ENCODE results near the gene PACS2. TPM values are rescaled to one million over a fixed set of nuclear protein-coding genes. Genes with fewer than 3 reads are reported as not detected.

Gene PACS2
- total RNA-seq, 2 experiments from 2014 or later = 25.1 to 29.6 TPM

DNA sequence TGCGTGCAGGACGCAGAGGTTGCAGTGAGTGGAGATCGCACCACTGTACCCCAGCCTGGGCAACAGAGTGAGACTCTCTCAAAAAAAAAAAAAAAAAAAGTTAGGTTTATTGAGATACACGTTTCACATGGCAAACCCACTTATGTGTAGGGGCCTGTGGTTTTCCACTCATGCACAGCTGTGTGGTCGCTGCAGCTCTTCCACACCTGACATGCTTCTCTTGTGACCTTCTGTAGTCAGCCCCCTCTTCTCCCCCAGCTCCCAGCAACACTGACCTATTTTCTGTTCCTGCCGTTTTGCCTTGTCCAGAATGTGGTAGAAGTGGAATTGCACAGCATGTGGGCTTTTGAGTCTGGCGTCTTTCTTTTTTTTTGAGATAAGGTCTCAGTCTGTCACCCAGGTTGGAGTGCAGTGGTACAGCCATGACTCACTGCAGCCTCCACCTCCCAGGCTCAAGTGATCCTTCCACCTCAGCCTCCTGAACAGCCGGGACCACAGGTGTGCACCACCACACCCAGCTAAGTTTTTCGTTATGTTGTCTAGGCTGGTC lies 113.5 kb downstream of the PACS2 start:
- Mint-ChIP-seq H3K36me3 (ENCODE audit: low read depth) (peaks cover 33% of the 10 kb centered on the region), H3K27me3 (ENCODE audit: low read depth) (no peaks in the 10 kb centered on the region), H3K4me1 (ENCODE audit: low read depth) (peaks cover 9% of the 10 kb centered on the region), H3K27ac (no peak overlapping the region), H3K4me3 (no peak overlapping the region), H3K9me3 (no peaks in the 10 kb centered on the region)
- no peak for DNase-seq
- intact Hi-C loops (cut with micrococcal nuclease) = no loop called here
- CTCF ChIA-PET = interaction anchor here (0.7 to 1.3 kb wide), 2 partner anchors 36 to 53 kb away, joined by 3 read pairs; no protein-coding TSS in a partner anchor

DNA sequence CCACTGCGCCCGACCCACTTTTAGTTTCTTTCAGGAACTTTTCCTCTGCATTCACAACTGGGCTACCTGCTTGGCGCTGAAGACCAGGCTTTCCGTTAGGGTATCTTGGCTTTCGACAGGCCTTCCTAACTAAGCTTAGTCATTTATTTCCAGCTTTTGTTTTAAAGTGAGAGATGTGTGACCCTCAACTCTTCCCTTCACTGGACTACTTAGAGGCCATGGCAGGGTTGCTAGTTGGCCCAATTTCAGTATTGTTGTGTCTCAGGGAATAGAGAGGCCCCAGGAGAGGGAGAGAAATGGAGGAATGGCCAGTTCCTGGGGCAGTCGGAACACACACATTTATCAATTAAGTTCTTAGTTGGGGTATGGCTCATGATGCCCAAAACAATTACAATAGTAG lies 115.5 kb downstream of the PACS2 start:
- DNase-seq = no peak
- Mint-ChIP-seq H3K36me3 (ENCODE audit: low read depth) (peaks cover 30% of the 10 kb centered on the region), H3K27me3 (ENCODE audit: low read depth) (no peaks in the 10 kb centered on the region), H3K4me1 (ENCODE audit: low read depth) (peaks cover 7% of the 10 kb centered on the region), H3K27ac (no peak overlapping the region), H3K4me3 (no peak overlapping the region), H3K9me3 (no peaks in the 10 kb centered on the region)
- CTCF ChIA-PET = interaction anchor here (2.4 kb wide), 1 partner anchor 59 kb away, joined by 6 read pairs; no protein-coding TSS in a partner anchor
- intact Hi-C loops (cut with micrococcal nuclease) = no loop called here

DNA sequence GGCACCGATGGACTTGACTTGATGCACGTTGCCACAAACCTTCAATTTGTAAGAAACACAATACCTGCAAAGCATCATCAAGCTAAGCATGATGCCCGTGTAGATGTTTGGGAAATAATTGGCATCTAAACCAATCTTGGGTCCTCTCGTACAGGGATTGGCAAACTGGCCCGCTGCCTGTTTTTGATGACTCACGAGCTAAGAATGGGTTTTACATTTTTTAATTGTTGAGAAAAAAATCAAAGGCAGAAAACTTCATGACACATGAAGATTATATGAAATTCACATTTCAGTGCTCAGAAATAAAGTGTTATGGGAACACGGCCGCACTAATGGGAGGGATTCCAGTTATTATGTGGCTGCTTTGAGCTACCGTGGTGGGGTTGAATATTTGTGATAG lies 116.0 kb downstream of the PACS2 start:
- Mint-ChIP-seq H3K4me1 (ENCODE audit: low read depth) (peaks cover 7% of the 10 kb centered on the region), H3K36me3 (ENCODE audit: low read depth) (peaks cover 30% of the 10 kb centered on the region), H3K27ac (no peak overlapping the region)

DNA sequence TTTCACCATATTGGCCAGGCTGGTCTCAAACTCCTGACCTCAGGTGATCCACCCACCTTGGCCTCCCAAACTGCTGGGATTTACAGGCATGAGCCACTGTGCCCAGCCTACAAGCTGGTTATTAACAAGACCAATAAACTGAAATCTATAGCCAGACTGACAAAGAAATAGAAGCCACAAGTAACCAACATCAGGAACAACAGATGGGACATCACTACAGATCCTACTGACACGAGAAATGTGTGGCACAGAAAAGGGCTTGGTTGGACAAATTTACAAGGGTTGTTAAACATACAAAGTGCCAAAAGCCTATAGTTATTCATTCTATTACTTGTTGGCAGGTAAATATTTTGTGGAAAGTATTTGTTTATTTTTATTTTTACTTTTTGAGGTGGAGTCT lies 116.7 kb downstream of the PACS2 start:
- H3K9me3 Mint-ChIP-seq = no peaks in the 10 kb centered on the region
- H3K27ac Mint-ChIP-seq = no peak overlapping the region
- DNase-seq = no peak
- intact Hi-C loops (cut with micrococcal nuclease) = no loop called here
- H3K27me3 Mint-ChIP-seq (ENCODE audit: low read depth) = no peaks in the 10 kb centered on the region
- no peak overlapping the region for H3K4me3 Mint-ChIP-seq
- CTCF ChIA-PET = interaction anchor here (2.4 kb wide), 1 partner anchor 60 kb away, joined by 6 read pairs; no protein-coding TSS in a partner anchor
- H3K36me3 Mint-ChIP-seq (ENCODE audit: low read depth) = peaks cover 26% of the 10 kb centered on the region
- H3K4me1 Mint-ChIP-seq (ENCODE audit: low read depth) = peaks cover 5% of the 10 kb centered on the region

More for the DNA sequence above, 116.0 kb downstream of the PACS2 start:
- DNase-seq = no peak
- intact Hi-C loops (cut with micrococcal nuclease) = no loop called here
- Mint-ChIP-seq H3K27me3 (ENCODE audit: low read depth) (no peaks in the 10 kb centered on the region), H3K4me3 (no peak overlapping the region), H3K9me3 (no peaks in the 10 kb centered on the region)
- CTCF ChIA-PET = interaction anchor here (2.4 kb wide), 1 partner anchor 59 kb away, joined by 6 read pairs; no protein-coding TSS in a partner anchor

DNA sequence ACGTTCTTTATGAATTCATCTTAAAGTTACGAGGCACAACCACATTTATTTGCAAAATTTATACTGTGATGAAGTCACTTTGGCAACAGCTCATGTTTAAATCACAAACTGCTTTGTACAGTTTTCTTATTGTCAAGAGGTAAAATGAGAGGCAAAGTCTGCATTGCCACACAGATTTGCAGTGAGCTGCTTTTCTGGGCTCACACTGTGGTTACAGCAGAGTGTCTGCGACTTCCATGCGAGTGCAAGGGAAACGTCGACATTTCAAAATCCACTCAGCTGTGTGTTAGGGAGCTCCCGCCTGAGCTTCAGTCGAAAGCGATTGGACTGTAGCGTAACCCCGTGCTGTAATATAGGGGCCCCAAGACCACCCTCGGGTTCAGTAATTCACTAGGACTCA lies 118.1 kb downstream of the PACS2 start:
- H3K4me3 Mint-ChIP-seq = no peak overlapping the region
- CTCF ChIA-PET = interaction anchor here (1.2 kb wide), 1 partner anchor 57 kb away, joined by 3 read pairs; no protein-coding TSS in a partner anchor
- H3K27ac Mint-ChIP-seq = no peak overlapping the region
- intact Hi-C loops (cut with micrococcal nuclease) = no loop called here
- no peak for DNase-seq
- H3K36me3 Mint-ChIP-seq (ENCODE audit: low read depth) = peaks cover 15% of the 10 kb centered on the region
- H3K4me1 Mint-ChIP-seq (ENCODE audit: low read depth) = no peaks in the 10 kb centered on the region
- no peaks in the 10 kb centered on the region for H3K9me3 Mint-ChIP-seq
- H3K27me3 Mint-ChIP-seq (ENCODE audit: low read depth) = no peaks in the 10 kb centered on the region

DNA sequence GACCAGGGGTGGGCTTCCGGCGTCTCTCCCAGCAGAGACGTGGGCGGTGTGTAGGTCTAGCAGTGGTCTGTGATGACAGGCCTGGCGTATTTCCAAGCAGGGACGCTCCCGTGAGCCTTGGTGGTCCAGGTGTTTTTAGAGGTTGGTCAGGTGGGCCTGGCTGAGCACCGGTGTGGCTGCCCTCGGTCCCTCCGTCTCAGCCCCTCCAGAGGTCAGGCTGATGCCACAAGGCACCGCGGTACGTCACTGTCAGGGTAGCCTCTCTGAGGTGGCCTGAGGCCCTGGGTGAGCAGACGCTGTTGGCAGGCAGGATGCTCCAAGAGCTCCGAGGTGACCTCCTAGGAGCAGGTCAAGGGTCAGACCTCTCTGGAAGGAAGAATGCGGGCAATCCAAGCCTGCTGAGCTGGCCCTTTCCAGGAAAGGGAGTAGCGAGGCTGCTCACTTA lies 118.6 kb downstream of the PACS2 start:
- H3K27me3 Mint-ChIP-seq (ENCODE audit: low read depth) = no peaks in the 10 kb centered on the region
- peaks cover 13% of the 10 kb centered on the region for H3K36me3 Mint-ChIP-seq (ENCODE audit: low read depth)
- H3K4me3 Mint-ChIP-seq = no peak overlapping the region
- H3K4me1 Mint-ChIP-seq (ENCODE audit: low read depth) = no peaks in the 10 kb centered on the region
- DNase-seq = no peak
- intact Hi-C loops (cut with micrococcal nuclease) = no loop called here
- no peaks in the 10 kb centered on the region for H3K9me3 Mint-ChIP-seq
- CTCF ChIA-PET = interaction anchor here (1.2 kb wide), 1 partner anchor 57 kb away, joined by 3 read pairs; no protein-coding TSS in a partner anchor
- H3K27ac Mint-ChIP-seq = no peak overlapping the region

DNA sequence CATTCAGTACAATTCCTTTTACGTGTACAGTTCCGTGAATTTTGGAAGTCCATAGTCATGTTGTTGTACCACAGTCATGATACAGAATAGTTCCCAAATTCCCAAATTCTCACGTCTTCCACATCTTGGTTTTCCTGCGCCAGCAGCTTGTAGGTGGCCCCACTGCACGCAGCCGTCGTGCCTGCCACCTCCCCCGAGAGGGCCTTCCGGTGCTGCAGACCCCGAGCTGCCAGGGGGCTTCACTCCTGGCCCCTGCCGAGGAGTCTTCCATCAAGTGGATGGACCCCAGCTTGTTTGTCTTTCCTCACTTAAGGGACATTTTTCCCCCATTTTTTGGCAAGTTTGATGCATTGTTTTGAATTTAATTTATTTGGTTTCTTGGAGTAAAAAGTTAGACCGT lies 121.9 kb downstream of the PACS2 start:
- peaks cover 1% of the 10 kb centered on the region for H3K36me3 Mint-ChIP-seq (ENCODE audit: low read depth)
- H3K9me3 Mint-ChIP-seq = no peaks in the 10 kb centered on the region
- intact Hi-C loops (cut with micrococcal nuclease) = no loop called here
- H3K4me3 Mint-ChIP-seq = no peak overlapping the region
- CTCF ChIA-PET = interaction anchor here (0.6 to 1.6 kb wide), 3 partner anchors 53 to 254 kb away, joined by 3 to 7 read pairs (median 5); no protein-coding TSS in a partner anchor
- no peaks in the 10 kb centered on the region for H3K27me3 Mint-ChIP-seq (ENCODE audit: low read depth)
- no peak overlapping the region for H3K27ac Mint-ChIP-seq
- DNase-seq = no peak
- H3K4me1 Mint-ChIP-seq (ENCODE audit: low read depth) = no peaks in the 10 kb centered on the region

DNA sequence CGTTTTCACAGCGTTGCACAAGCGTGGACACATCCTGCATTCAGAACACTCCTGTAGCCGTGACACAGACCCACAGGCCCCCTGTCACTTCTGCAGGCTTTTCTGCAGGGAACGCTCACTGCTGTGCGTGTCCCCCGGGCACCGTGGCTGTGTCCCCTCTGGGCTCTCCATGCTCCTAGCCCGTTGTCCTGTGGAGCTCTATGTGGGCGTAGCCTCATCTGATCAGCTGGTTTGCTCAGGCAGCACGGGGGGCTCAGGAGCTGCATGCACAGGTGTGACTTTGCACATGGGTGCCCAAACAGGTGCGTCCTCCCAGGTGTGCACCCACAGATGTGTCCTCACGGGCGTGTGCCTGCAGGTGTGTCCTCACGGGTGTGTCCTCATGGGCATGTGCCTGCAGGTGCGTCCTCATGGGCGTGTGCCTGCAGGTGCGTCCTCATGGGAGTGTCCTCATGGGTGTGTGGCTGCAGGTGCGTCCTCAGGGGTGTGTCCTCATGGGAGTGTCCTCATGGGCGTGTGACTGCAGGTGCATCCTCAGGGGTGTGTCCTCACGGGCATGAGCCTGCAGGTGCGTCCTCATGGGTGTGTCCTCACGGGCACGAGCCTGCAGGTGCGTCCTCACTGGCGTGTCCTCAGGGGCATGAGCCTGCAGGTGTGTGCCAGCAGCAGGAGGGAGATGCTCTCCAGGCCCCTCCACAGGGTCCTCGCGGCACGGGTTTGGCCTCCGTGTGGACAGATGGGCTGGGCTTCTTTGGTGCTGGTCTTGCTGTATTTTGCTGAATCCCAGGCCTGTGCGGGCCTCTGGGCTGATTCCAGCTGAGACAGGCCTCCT lies 122.6 kb downstream of the PACS2 start:
- Mint-ChIP-seq H3K27me3 (ENCODE audit: low read depth) (no peaks in the 10 kb centered on the region), H3K36me3 (ENCODE audit: low read depth) (peaks cover 5% of the 10 kb centered on the region), H3K27ac (no peak overlapping the region), H3K4me1 (ENCODE audit: low read depth) (no peaks in the 10 kb centered on the region), H3K9me3 (no peaks in the 10 kb centered on the region), H3K4me3 (no peak overlapping the region)
- no peak for DNase-seq
- CTCF ChIA-PET = no interaction called here
- intact Hi-C loops (cut with micrococcal nuclease) = no loop called here

DNA sequence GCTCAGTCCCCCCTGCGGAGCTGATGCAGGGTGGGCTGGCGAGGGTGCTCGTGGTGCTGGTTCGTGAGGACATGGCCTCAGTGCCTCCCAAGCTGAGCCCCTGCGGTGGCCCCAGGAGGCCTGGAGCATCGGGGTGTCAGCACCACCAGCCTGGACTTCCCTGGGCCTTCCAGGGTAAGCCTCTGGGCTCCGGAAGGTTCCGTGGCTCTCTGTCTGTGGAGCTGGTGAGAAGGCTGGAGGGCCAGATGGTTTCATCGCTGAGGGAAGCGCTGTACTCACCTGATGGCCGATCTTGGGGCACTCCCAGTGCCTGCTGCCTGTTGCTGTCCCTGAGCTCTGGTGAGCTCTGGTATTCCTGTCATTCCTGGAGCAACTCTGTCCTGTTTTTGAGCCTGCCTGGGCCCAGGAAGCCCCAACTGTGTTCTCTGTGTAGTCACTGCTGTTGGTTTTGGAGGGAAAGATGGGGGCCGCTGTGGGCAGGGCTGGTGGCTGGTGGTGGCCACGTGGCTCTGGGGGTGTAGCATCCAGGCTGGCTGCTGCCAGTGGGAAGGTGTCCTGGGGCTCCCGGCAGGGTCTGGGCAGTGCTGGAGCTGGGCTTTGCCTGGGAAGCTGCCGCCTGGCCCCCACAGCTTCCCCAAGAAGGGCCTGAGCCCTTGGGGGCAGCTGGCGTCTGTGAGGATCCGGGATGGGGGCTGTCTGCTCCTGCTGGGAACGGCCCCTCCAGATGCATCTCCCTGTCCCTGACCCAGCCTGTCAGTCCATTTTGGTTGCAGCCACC lies 123.4 kb downstream of the PACS2 start:
- Mint-ChIP-seq H3K4me3 (no peak overlapping the region), H3K9me3 (no peaks in the 10 kb centered on the region), H3K36me3 (ENCODE audit: low read depth) (peaks cover 5% of the 10 kb centered on the region), H3K4me1 (ENCODE audit: low read depth) (no peaks in the 10 kb centered on the region), H3K27me3 (ENCODE audit: low read depth) (no peaks in the 10 kb centered on the region), H3K27ac (no peak overlapping the region)
- DNase-seq = no peak
- CTCF ChIA-PET = interaction anchor here (1.0 kb wide), 1 partner anchor 43 kb away, joined by 3 read pairs; no protein-coding TSS in a partner anchor
- intact Hi-C loops (cut with micrococcal nuclease) = no loop called here

DNA sequence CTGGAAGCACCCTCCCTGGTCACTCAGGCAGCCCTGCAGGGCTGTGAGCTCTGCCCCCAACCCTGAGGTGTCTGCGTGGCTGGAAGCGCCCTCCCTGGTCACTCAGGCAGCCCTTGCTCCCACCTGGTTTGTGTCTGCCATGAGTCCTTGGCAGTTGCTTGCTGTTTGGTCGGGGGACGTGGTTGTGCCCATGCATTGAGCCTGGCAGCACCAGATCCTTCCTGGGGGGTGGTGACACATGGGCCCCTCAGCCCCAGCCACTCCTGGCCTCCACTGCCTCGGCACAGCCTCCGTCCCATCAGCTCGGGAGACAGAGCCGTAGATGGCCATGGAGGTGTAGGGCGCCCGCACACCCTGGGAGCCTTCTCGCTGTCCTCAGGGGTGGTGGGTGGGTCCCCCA lies 124.6 kb downstream of the PACS2 start:
- CTCF ChIA-PET = interaction anchor here (1.0 kb wide), 1 partner anchor 41 kb away, joined by 3 read pairs; no protein-coding TSS in a partner anchor

DNA sequence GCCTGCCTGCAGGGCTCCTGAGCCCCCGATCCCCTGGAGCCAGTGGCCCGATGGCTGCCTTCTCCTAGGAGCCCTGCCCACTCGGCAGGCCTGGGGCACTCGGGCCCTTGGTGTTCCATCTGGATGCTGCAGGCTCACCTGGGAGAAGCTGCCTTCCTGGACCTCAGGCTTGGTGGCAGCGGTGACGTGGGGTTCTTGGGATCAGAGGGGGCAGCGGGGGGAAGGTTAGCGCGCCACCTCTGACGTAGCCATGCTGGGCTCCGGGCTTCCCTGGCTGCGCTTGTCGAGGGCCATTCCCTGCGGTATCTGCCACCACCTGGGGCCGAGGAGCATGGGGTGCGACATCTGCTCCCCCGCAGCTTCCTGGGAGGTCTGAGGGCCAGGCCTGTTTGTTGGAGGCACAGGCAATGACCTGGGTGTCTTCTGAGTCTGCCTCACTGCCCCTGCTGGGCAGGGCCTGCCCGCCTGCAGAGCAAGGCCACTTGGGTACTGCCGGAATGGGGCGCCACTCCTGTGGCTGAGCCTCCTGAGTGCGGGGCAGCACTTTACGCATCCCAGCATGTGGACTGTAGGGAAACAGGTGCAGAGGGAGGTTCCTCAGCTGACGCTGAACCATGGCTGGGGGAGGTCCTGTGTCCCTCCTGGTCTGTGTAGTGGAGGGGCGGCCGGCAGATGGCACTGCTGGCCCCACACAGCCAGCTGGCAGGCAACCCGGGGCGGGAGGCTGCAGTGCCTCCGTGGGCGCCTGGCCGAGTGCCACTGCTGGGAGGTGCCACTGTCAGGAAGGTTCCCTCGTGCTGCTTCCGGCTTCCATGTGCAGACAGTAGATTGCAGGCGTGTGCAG lies 125.4 kb downstream of the PACS2 start:
- H3K9me3 Mint-ChIP-seq = no peaks in the 10 kb centered on the region

More for the DNA sequence above, 124.6 kb downstream of the PACS2 start:
- Mint-ChIP-seq H3K36me3 (ENCODE audit: low read depth) (peaks cover 5% of the 10 kb centered on the region), H3K4me3 (no peak overlapping the region), H3K27me3 (ENCODE audit: low read depth) (no peaks in the 10 kb centered on the region), H3K4me1 (ENCODE audit: low read depth) (no peaks in the 10 kb centered on the region), H3K9me3 (no peaks in the 10 kb centered on the region), H3K27ac (no peak overlapping the region)
- DNase-seq = no peak
- intact Hi-C loops (cut with micrococcal nuclease) = no loop called here

More for the DNA sequence above, 125.4 kb downstream of the PACS2 start:
- CTCF ChIA-PET = no interaction called here
- intact Hi-C loops (cut with micrococcal nuclease) = no loop called here
- Mint-ChIP-seq H3K27ac (no peak overlapping the region), H3K4me1 (ENCODE audit: low read depth) (no peaks in the 10 kb centered on the region), H3K36me3 (ENCODE audit: low read depth) (peaks cover 5% of the 10 kb centered on the region), H3K4me3 (no peak overlapping the region), H3K27me3 (ENCODE audit: low read depth) (no peaks in the 10 kb centered on the region)
- DNase-seq = no peak

All from activated naive CD4-positive, alpha-beta T cell treated with anti-CD3 and anti-CD28 coated beads for 36 hours (primary cell).